ENCODE results near the gene GABBR2.

The GABBR2 gene

GRCh38 chr9:98708103-98708932 is 417 bp downstream of the GABBR2 start:
- TF ChIP-seq CTCF (IDR thresholded peaks at IDR 0.05; ENCODE audit: low read depth, low read length, missing control alignments): no peak
- DNase-seq (ENCODE audit: low read depth): no peak
- H3K4me3 ChIP-seq (ENCODE audit: low read depth, low read length): no peak overlapping the region

- peak; percentile 56 for TF ChIP-seq CTCF (IDR thresholded peaks at IDR 0.05; ENCODE audit: low read depth, low read length, missing control alignments)
- no peak overlapping the region for H3K4me3 ChIP-seq (ENCODE audit: low read depth, low read length)
- no peak for DNase-seq (ENCODE audit: low read depth)
Observed at GRCh38 chr9:98707166-98708102, 1.3 kb downstream of the GABBR2 start.

GRCh38 chr9:98706651-98707165 is 2.0 kb downstream of the GABBR2 start:
- TF ChIP-seq CTCF (IDR thresholded peaks at IDR 0.05; ENCODE audit: low read depth, low read length, missing control alignments): no peak
- H3K4me3 ChIP-seq (ENCODE audit: low read depth, low read length): no peak overlapping the region
- DNase-seq (ENCODE audit: low read depth): no peak

- no peak for DNase-seq (ENCODE audit: low read depth)
- no peak for TF ChIP-seq CTCF (IDR thresholded peaks at IDR 0.05; ENCODE audit: low read depth, low read length, missing control alignments)
- H3K4me3 ChIP-seq (ENCODE audit: low read depth, low read length): no peak overlapping the region
Observed at GRCh38 chr9:98702835-98703380, 5.8 kb downstream of the GABBR2 start.

- H3K4me3 ChIP-seq (ENCODE audit: low read depth, low read length): no peak overlapping the region
- no peak for DNase-seq (ENCODE audit: low read depth)
- TF ChIP-seq CTCF (IDR thresholded peaks at IDR 0.05; ENCODE audit: low read depth, low read length, missing control alignments): no peak
Observed at GRCh38 chr9:98702340-98702739, 6.4 kb downstream of the GABBR2 start.

GRCh38 chr9:98701576-98701975 is 7.2 kb downstream of the GABBR2 start:
- no peak for TF ChIP-seq CTCF (IDR thresholded peaks at IDR 0.05; ENCODE audit: low read depth, low read length, missing control alignments)
- H3K4me3 ChIP-seq (ENCODE audit: low read depth, low read length): no peak overlapping the region
- no peak for DNase-seq (ENCODE audit: low read depth)
